T1000 (cell line): ENCODE results near the gene DLGAP4.
"Not testable (repeated sequence)": the region's sequence is repeated elsewhere in the genome, so short reads cannot be mapped to it uniquely, and the experiment has no call there.

Experiments
- DNase-seq: peaks from one replicate; lab custom pipeline; 2025; ENCODE audit warnings: mixed read lengths; lab: John Stamatoyannopoulos, UW

DLGAP4 gene

DNA sequence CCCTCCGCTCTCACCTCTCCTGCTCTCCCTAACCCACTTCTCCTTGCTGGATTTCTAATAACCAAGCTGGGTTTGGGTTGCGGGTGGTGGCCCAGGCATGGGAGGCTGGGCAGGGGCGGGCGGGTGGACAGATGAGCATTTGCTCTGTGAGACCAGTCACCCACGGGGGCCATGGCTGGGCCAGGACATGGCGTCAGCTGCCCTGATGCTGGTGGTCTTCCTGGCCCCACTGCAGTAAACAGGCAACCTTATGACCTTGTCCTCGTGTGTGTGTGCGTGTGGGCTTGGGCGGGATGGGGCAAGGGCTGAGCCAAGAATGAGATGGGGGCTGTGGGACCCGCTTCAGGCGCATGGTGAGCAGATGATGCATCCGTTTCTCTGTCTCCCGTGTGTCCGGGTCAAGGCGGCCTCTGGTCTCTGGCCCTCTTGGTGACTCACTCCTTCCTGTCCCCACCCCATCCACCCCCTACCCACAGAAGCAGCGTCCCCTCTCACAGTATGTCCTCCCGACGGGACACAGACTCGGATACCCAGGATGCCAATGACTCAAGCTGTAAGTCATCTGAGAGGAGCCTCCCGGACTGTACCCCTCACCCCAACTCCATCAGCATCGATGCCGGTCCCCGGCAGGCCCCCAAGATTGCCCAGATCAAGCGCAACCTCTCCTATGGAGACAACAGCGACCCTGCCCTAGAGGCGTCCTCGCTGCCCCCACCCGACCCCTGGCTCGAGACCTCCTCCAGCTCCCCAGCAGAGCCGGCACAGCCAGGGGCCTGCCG lies 193.8 kb downstream of the DLGAP4 start:
- no peak for DNase-seq

DNA sequence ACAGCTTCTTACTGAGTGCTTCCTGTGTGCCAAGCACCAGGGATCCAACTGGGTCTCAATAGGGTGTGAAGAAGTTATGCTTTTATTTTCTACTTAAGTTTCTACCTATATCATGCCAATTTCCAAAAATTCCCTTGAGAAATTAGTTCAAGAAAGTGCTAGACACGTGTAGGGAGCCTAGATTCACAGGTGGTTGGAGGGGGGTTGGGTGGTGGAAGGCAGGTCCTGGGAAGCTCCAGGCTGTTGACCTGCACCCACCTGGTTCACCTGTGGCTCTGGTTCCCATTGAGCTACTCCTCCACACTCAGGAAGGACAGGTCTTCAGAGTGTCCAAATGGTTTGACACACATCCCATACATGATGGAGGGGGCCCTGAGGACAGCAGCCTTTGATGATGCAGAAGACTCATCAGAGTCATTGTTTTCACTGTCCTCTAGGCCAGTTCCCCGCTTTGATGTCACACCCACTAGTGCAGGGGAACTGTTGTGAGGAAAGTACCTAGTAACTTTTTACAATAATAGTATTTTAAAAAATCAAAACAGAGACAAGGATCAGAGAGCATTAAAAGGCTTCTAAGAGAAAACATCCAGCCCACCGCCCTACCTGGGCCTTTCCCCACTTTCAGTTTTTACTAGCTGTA lies 195.3 kb downstream of the DLGAP4 start:
- DNase-seq, result no peak

DNA sequence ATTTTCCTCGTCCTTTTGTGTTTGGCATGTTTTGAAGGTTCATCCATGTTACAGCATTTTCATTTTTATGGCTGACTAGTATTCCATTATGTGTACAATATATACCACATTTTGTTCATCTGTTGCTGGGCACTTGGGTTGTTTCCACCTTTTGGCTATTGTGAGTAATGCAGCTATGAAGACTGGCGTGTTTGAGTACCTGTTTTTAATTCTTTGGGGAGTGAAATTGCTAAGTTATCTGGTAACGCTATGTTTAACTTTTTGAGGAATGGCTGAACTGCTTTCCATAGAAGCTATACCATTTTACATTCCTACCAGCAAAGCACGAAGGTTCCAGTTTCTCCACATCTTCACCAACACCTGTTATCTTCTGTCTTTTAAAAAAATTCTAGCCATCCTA lies 198.2 kb downstream of the DLGAP4 start:
- no peak for DNase-seq

DNA sequence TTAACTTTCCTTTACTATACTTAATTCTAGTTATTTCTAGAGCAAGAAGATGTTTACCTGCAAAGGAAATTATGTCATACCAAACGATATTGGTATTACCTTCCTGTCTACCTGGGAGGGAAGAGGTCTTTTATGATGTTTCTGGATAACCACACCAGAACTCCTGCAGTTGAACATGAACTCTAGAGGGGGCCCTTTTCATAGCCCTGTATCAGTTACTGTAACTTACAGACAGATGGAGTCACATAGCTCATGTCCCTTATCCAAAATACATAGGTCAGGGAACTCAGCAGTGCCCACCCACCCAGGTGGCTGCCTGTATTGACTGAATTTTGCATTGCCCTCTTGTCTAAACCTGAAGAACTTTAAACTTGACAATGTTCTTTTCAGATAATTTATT lies 200.1 kb downstream of the DLGAP4 start:
- no peak for DNase-seq

DNA sequence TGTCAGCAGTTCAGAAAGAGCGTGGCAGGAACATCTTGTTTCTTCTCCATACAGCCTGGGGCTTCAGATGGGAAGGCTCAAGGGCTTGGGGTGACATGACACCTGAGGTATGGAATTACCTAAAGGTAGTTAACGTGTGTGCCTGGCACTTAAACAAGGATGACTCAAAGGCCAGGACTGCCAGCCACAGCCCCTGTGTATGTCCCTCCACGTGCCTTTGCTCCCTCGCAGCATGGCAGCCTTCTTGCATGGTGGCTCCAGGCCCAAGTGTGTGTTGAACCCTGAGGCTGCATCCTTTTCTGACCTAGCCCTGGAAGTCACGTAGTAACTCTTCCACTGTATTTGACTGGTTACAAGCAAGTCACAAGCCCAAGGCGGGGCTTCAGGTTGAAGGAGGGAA lies 201.6 kb downstream of the DLGAP4 start:
- DNase-seq, result no peak

DNA sequence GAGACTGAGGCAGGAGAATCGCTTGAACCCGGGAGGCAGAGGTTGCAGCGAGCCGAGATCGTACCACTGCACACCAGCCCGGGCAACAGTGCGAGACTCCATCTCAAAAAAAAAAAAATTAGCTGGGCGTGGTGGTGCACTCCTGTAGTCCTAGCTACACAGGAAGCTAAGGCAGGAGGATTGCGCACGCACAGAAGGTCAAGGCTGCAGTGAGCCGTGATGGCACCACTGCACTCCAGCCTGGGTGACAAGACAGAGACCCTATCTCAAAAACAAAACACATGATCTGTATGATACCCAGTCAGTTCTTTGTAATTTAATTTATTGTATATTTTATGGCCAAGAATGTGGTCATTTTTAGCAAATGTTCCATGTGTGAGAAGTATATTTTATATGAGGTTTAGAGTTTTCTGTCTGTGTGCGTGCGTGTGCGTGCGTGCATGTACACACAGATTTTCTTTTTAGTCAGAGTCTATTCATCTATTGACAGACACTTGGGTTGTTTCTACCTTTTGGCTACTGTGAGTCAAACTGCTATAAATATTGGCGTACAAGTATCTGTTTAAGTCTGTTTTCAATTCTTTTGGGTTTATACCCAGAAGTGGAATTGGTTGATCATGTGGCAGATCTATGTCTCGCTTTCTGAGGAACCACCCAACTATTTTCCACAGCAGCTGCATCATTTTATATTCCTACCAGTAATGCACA lies 213.0 kb downstream of the DLGAP4 start:
- no peak for DNase-seq

DNA sequence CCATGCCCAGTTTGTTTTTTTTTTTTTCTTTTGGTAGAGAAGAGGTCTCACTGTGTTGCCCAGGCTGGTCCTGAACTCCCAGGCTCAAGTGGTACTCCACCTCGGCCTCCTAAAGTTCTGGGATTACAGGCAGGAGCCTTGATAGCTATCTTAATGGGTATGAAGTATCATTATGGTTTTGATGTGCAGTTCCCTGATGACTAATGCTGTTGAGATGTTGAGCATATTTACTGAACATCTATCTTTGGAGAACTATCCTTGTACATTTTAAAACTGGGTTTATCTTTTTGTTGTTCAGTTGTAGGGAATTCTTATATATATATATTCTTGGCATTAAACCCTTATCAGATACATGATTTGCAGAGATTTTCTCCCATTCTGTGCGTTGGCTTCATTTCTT lies 213.8 kb downstream of the DLGAP4 start:
- DNase-seq, result no peak

DNA sequence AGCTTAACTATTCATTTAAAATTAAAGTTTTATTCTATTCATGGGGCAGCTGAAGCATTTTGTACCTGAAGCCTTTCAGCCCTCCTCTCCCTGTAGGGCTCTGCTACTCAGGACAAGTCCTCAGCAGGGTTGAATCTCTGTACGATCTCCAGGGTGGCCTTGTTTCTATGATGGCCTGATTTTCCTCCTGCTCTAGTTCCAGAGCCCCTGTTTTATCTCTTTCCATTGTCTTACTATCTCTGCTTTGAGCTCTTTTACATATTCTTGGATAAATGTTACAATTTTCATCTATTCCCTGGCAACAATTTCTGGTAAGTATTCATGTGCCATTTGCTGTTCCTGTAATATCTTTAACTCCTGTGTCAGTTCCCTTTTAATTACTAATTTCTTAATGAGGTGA lies 215.4 kb downstream of the DLGAP4 start:
- DNase-seq, result no peak

DNA sequence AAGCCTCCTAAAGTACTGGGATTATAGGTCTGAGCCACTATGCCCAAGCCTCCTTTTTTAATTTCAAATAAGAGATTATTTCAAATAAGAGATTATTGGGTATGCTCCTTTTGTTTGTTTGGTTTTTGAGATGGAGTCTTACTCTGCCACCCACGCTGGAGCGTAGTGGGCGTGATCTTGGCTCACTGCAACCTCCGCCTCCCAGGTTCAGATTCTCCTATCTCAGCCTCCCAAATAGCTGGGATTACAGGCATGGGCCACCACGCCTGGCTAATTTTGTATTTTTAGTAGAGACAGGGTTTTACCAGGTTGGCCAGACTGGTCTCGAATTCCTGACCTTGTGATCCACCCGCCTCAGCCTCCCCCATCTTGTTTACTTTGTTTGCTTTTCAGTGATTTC lies 216.3 kb downstream of the DLGAP4 start:
- not testable (repeated sequence) for DNase-seq

DNA sequence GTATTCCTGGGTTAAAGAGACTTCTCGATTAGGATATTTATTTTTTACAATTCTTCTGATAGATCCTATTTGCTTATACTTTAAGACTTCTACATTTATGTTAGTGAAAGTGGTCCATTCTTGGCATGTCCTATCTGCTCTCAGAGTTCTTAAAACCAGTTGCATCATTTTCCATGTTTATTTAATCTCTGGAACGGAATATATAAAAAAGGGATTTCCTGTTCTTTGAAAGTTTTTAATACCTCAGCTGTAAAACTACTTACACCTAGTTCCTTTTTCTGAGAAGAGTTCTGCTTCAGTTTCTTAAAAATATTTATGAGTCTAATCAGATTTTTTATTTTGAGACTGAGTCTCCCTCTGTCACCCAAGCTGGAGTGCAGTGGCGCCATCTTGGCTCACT lies 217.2 kb downstream of the DLGAP4 start:
- no peak for DNase-seq

DNA sequence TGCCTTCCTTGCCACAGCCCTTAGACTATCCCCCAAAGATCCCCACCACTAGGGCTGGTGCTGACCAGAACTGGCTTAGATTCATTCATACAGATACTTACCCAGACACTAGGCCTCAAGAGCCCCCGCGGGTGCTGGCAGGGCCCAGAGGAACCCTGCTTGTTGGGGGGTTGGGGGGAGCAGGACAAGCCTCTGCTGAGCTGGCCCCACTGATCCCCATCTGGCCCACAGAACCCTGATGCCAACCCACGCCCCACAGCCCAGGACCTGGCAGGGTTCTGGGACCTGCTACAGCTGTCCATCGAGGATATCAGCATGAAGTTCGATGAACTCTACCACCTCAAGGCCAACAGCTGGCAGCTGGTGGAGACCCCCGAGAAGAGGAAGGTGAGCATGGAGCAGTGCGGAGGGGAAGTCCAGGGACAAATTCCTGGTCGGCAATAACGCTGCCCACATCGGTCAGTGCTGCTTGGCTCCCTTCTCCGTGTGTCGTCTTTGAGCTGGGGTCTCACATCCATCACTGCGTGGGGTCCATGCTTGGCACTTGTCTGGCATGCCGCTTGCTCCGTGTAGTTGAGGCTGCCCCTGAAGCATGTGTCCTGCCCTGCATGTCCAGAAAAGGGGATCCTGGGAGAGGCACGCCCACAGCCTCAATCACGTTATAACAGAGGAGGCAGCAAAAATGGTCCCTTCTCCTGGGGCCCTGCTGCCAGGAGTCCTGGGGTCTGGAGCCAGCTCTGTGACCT lies 219.7 kb downstream of the DLGAP4 start:
- DNase-seq, result no peak

DNA sequence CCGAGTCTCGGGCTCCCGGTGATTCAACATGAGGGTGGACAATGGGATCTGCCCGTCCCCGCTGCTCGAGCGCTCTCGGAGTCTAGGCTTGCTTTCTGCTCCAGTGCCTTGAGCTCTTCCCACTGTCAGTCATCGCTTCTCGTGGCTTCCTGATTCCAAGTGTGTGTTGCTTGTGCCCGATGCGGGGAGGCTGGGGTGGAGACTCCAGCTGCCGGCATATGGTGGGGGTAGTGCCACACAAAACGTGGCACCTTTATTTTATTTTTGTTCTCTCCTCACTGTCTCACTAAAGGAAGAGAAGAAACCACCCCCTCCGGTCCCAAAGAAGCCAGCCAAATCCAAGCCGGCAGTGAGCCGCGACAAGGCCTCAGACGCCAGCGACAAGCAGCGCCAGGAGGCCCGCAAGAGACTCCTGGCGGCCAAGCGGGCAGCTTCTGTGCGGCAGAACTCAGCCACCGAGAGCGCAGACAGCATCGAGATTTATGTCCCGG lies 220.4 kb downstream of the DLGAP4 start:
- no peak for DNase-seq

DNA sequence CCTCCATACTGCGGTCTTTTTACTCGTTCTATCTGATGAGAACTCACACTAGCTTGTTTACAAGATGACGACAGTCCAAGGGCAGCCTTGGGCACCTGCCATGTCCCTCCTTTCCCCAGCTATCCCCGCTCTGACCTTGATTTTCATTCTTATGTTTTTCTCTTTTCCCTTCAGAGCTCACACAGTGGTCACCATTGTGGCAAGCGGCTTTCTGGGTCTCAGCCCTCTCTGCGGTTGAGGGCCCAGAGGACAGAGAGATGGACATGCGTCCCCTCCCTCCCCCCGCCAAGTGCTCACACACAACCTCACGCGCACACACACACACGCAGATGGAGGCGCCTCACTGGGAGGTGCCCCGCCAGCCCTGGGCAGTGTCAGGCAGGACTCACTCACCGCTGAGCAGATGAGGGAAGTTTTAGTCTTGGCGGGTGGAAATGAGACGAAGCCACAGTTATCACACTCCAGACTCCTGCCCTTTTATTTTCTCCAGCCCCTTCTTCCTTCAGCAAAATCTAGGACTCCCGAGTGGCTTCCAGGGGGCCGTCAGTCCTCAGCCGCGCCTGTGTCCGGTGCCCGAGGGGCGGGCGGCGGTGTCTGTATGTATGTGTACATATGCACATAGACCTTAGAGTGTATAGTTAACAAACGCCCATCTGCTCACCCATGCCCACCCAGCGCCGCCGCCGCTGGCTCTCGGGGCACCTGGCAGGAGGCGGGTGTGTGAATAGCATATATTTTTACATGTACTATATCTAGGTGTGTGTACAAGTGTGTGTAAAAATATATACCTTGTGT lies 221.4 kb downstream of the DLGAP4 start:
- DNase-seq, result no peak

DNA sequence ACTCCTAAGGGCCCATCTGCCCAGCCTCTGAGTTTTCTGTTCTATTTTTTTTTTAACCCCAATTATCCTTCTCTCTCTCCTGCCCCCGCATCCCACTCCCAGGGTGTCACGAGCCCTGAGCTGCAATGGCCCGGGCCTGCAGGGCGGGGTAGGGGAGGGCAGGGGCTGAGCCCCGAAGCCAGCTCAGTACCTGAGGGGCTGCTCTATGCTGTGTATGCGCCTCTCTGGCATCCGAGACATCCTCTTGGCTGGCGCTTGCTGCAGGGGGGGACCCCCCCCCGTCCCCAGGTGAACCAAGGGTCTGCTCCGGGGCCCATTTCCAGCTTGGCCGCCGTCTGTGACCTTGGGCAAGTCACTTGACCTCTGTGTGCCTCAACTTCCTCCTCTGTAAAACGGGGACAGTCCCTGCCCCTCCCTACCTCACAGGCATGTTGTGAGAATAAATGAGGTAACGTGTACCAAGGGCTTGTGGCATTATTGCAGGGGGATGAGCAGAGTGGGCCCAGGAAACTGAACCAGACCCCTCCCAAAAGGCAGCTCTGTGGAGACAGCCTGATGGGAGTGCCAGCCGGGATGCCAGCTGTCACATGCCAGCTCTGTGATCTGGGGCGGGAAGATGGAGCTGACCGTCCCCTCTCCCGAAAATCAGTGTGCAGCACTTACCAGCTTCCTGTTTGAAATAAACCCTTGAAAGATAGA lies 222.2 kb downstream of the DLGAP4 start:
- DNase-seq, result no peak

DNA sequence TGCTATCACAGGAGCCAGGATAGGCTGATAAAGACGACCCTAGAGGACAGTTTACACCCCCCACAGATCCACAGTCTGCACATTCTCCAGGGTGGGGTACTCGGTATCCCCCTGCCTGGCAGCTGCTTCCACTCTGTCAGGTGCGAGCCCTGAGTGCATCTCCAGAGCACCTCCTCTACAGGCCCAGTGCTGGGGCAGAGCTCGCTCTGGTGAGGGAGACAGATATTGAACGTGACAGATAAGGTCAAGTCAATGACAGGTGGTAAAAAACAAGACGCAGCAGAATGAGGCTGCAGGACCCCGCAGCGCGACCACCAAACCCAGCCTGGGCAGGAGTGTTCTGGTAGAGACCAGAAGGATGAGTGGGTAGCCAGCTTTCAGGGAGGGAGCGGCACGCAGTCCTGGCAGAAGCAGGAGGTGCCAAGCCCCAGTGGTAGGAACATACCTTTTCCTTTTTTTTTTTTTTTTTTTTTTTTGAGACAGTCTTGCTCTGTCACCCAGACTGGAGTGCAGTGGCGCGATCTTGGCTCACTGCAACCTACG lies 222.8 kb downstream of the DLGAP4 start:
- no peak for DNase-seq

DNA sequence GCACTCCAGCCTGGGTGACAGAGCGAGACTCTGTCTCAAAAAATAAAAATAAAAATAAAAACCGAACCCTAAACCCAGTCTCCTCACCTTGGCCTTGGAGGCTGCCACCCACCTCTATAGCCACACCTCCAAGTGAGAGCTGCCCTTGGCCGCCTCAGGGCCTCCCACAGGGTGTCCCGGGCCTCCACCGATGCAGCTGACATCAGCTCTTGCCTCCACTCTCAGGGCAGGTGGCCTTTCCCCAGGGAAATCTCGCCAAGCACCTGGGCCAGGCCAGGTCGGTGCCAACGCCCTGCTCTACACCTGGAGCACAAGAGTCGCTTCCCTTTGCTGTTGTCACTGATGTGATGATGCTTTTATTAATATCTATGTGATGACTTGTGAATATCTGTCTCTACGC lies 226.2 kb downstream of the DLGAP4 start:
- no peak for DNase-seq

DNA sequence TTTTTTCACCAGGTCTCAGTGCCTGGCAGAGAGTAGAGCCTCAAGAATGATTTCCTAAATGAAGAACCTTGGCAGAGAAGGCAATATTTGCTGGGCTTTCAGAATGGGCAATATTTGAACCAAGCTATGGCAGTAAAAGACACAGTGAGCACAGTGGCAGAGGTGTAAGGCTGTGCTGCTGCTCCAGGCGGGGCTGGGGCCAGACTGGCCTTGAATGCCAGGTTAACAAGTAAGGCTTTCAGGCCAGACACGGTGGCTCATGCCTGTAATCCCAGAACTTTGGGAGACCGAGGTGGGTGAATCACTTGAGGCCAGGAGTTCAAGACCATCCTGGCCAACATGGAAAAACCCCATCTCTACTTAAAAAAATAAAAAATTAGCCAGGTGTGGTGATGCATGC lies 226.7 kb downstream of the DLGAP4 start:
- no peak for DNase-seq

DNA sequence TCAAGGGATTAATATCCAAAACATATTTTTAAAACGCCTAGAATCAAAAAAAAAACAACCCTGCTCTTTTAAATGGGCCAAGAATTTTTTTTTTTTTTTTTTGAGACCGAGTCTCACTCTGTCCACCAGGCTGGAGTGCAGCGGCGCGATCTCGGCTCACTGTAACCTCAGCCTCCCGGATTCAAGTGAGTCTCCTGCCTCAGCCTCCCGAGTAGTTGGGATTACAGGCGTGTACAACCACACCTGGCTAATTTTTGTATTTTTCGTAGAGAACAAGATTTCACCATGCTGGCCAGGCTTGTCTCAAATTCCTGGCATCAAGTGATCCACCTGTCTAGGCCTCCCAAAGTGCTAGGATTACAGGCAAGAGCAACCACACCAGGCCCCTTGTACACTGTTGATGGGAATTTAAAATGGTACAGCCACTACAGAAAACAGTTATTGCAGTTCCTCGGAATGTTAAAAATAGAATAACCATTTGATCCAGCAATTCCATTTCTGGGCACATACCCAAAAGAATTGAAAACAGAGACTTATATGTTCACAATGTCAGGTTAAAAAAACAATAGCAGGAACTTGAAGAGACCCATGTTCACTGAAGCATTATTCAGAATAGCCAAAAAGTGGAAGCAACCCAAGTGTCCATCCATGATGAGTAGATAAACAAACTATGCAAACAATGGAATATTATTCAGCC lies 232.0 kb downstream of the DLGAP4 start:
- DNase-seq, result no peak

DNA sequence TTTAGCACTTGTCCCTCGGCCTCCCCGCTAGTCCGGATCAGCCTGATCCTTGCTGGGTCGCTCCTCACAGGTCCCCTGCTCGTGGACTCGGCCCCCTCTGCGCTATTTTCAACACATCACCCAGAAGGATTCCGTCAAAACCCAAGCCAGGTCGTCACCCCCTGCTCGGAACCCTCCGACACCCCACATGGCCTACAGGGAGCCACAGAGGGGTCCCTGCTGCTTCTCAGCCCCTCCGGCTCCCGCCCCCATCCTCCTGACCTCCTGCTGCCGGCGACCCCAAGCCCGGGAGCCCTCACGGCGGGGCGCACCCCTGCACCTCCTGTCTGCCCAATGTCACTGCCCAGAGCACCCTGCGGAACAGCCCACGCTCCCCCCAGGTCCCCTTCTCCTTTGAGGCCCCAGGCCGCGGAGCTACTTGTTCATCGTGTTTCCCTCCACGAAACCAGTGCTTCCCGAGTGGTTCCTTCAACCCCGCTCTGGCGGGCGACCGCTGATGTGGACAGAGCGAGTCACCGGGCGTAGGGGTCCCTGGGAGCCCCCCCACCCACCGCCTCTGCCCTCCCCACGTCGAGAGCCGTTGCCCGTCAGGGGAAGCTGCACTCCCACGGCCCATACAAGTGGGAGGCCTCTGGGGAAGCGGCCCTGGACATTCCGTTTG lies 234.5 kb downstream of the DLGAP4 start:
- no peak for DNase-seq
